ENCODE results near the gene BLOC1S5.

Gene BLOC1S5

DNA sequence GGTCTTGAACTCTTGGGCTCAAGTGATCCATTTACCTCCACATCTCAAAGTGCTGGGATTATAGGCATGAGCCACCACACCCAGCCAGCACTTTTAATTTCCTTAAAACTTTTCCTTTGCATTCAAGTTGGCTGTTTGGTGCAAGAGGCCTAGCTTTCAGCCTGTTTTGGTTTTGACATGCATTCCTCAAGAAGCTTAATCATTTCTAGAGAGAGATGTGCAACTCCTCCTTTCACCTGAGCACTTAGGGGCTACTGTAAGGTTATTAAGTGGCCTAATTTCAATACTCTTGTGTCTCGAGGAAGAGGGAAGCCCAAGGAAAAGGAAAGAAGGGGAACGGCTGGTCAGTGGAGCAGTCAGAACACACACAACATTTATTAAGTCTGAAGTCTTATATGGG is 13.8 kb upstream of the BLOC1S5 start:
- Histone ChIP-seq H2AFZ (ENCODE audit: low read depth, low read length) (no peak overlapping the region), H3K9me3 (ENCODE audit: insufficient read depth, low read length) (no peaks in the 10 kb centered on the region), H3K27me3 (ENCODE audit: low read depth, low read length) (no peaks in the 10 kb centered on the region), H3K4me1 (ENCODE audit: low read length) (peaks cover 20% of the 10 kb centered on the region), H3K36me3 (replicated peaks; ENCODE audit: low read depth, low read length) (peaks cover 13% of the 10 kb centered on the region), H3K79me2 (ENCODE audit: low read length) (peaks cover 6% of the 10 kb centered on the region; the same call in 1 of the 2 replicates), H3K9ac (ENCODE audit: low read length) (no peak overlapping the region), H3K4me3 (ENCODE audit: low read length) (no peak overlapping the region), H4K20me1 (ENCODE audit: insufficient read depth, low read length) (no peaks in the 10 kb centered on the region), H3K27ac (ENCODE audit: low read length) (no peak overlapping the region), H3K4me2 (ENCODE audit: low read length) (no peak overlapping the region)
- TF ChIP-seq, protein P1, sequence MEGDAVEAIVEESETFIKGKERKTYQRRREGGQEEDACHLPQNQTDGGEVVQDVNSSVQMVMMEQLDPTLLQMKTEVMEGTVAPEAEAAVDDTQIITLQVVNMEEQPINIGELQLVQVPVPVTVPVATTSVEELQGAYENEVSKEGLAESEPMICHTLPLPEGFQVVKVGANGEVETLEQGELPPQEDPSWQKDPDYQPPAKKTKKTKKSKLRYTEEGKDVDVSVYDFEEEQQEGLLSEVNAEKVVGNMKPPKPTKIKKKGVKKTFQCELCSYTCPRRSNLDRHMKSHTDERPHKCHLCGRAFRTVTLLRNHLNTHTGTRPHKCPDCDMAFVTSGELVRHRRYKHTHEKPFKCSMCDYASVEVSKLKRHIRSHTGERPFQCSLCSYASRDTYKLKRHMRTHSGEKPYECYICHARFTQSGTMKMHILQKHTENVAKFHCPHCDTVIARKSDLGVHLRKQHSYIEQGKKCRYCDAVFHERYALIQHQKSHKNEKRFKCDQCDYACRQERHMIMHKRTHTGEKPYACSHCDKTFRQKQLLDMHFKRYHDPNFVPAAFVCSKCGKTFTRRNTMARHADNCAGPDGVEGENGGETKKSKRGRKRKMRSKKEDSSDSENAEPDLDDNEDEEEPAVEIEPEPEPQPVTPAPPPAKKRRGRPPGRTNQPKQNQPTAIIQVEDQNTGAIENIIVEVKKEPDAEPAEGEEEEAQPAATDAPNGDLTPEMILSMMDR (IDR thresholded peaks at IDR 0.05; ENCODE audit: low read depth, low read length), result no peak
- no peak for TF ChIP-seq EZH2phosphoT487 (IDR thresholded peaks at IDR 0.05; ENCODE audit: low read depth)

DNA sequence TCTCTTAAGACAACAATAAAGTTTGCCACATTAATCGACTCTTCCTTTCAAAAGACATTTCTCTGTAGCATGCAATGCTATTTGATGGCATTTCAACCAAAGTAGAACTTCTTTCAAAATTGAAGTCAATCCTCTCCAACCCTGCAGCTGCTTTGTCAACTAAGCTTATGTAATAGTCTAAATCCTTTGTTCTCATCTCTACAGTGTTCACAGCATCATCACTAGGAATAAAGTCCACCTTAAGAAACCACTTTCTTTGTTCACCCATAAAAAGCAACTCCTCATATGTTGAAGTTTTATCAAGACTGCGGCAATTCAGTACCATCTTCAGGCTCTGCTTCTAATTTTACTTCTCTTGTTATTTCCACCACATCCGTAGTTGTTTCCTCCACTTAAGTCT is 11.5 kb upstream of the BLOC1S5 start:
- H3K36me3 ChIP-seq (replicated peaks; ENCODE audit: low read depth, low read length), result peaks cover 7% of the 10 kb centered on the region
- H2AFZ ChIP-seq (ENCODE audit: low read depth, low read length), result no peak overlapping the region
- no peak overlapping the region for H3K9ac ChIP-seq (ENCODE audit: low read length)
- no peaks in the 10 kb centered on the region for H4K20me1 ChIP-seq (ENCODE audit: insufficient read depth, low read length)
- H3K27ac ChIP-seq (ENCODE audit: low read length), result no peak overlapping the region
- no peak for TF ChIP-seq EZH2phosphoT487 (IDR thresholded peaks at IDR 0.05; ENCODE audit: low read depth)
- TF ChIP-seq, protein P1 (IDR thresholded peaks at IDR 0.05; ENCODE audit: low read depth, low read length), result no peak
- H3K79me2 ChIP-seq (ENCODE audit: low read length), result no peaks in the 10 kb centered on the region
- no peak overlapping the region for H3K4me3 ChIP-seq (ENCODE audit: low read length)
- no peaks in the 10 kb centered on the region for H3K27me3 ChIP-seq (ENCODE audit: low read depth, low read length)
- H3K4me2 ChIP-seq (ENCODE audit: low read length), result no peak overlapping the region
- no peaks in the 10 kb centered on the region for H3K9me3 ChIP-seq (ENCODE audit: insufficient read depth, low read length)
- peaks cover 20% of the 10 kb centered on the region for H3K4me1 ChIP-seq (ENCODE audit: low read length)

DNA sequence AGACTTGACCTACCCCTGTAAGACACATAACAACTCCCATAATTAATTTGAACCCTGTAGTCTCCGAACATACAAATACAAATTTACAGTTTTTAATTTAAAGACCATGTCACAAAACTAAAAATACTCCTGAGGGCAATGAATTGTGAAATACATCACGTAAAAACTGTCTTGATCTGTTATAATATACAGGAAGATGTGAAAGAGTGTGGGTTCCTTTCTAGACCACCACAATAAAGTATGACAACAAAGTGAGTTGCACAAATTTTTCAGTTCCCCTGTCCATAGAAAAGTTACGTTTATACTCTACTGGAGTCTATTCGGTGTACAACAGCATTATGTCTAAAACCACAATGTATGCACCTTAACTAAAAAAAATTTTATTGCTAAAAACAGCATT is 11.0 kb upstream of the BLOC1S5 start:
- H3K4me1 ChIP-seq (ENCODE audit: low read length), result peaks cover 15% of the 10 kb centered on the region
- H4K20me1 ChIP-seq (ENCODE audit: insufficient read depth, low read length), result no peaks in the 10 kb centered on the region
- peaks cover 7% of the 10 kb centered on the region for H3K36me3 ChIP-seq (replicated peaks; ENCODE audit: low read depth, low read length)
- no peak overlapping the region for H3K9ac ChIP-seq (ENCODE audit: low read length)
- no peaks in the 10 kb centered on the region for H3K79me2 ChIP-seq (ENCODE audit: low read length)
- H3K27me3 ChIP-seq (ENCODE audit: low read depth, low read length), result no peaks in the 10 kb centered on the region
- no peak overlapping the region for H3K27ac ChIP-seq (ENCODE audit: low read length)
- TF ChIP-seq EZH2phosphoT487 (IDR thresholded peaks at IDR 0.05; ENCODE audit: low read depth), result no peak
- TF ChIP-seq, protein P1 (IDR thresholded peaks at IDR 0.05; ENCODE audit: low read depth, low read length), result no peak
- H3K9me3 ChIP-seq (ENCODE audit: insufficient read depth, low read length), result no peaks in the 10 kb centered on the region
- no peak overlapping the region for H3K4me3 ChIP-seq (ENCODE audit: low read length)
- no peak overlapping the region for H2AFZ ChIP-seq (ENCODE audit: low read depth, low read length)
- H3K4me2 ChIP-seq (ENCODE audit: low read length), result no peak overlapping the region

DNA sequence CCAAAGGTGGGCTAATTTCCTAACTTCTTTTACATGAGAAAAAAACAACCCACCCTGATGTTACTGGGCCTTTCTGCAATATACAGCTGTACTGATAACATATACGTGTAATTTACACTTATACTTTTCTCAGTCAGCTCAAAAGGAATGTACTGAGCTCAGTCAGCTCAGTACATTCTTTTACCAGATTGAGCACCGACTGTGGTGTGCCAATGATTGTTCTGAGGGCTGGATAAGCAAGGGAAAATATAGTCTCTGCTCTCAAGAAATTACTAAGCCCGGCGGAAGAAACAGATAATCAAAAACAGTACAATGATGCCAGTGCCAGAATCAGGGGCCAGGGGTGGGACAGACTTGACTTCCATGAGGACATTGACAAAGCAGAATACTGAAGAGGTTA is 10.0 kb upstream of the BLOC1S5 start:
- H3K9me3 ChIP-seq (ENCODE audit: insufficient read depth, low read length), result no peaks in the 10 kb centered on the region
- H3K79me2 ChIP-seq (ENCODE audit: low read length), result no peaks in the 10 kb centered on the region
- H2AFZ ChIP-seq (ENCODE audit: low read depth, low read length), result no peak overlapping the region
- no peak for TF ChIP-seq EZH2phosphoT487 (IDR thresholded peaks at IDR 0.05; ENCODE audit: low read depth)
- TF ChIP-seq, protein P1 (IDR thresholded peaks at IDR 0.05; ENCODE audit: low read depth, low read length), result no peak
- peaks cover 3% of the 10 kb centered on the region for H3K36me3 ChIP-seq (replicated peaks; ENCODE audit: low read depth, low read length)
- H3K4me2 ChIP-seq (ENCODE audit: low read length), result no peak overlapping the region
- no peak overlapping the region for H3K9ac ChIP-seq (ENCODE audit: low read length)
- H3K27me3 ChIP-seq (ENCODE audit: low read depth, low read length), result no peaks in the 10 kb centered on the region
- H3K4me1 ChIP-seq (ENCODE audit: low read length), result peaks cover 11% of the 10 kb centered on the region
- no peak overlapping the region for H3K27ac ChIP-seq (ENCODE audit: low read length)
- H4K20me1 ChIP-seq (ENCODE audit: insufficient read depth, low read length), result no peaks in the 10 kb centered on the region
- H3K4me3 ChIP-seq (ENCODE audit: low read length), result no peak overlapping the region

All from OCI-LY3 (cell line).